ENCODE measurements around the gene PLCG2.

PLCG2 gene

DNA sequence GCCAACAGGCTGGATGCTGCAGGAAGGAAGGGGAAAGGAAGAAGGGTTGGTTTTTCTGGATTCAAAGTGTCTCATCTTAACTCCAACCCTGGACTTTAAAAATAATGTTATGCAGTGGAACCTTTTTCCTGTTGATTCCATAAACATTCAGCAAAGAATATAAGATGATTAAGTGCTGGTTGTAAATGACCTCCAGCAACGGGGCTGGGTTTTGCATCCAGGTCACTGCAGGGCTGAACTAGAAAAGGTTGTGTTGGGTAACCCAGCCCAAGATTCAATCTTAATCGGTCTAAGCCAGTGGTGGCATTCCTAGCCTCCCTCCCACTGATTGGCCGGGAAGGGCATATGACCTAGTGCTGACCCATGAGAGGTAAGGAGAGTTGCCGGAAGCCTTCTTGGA is 34.2 kb upstream of the PLCG2 start:
- TF ChIP-seq, protein P1, sequence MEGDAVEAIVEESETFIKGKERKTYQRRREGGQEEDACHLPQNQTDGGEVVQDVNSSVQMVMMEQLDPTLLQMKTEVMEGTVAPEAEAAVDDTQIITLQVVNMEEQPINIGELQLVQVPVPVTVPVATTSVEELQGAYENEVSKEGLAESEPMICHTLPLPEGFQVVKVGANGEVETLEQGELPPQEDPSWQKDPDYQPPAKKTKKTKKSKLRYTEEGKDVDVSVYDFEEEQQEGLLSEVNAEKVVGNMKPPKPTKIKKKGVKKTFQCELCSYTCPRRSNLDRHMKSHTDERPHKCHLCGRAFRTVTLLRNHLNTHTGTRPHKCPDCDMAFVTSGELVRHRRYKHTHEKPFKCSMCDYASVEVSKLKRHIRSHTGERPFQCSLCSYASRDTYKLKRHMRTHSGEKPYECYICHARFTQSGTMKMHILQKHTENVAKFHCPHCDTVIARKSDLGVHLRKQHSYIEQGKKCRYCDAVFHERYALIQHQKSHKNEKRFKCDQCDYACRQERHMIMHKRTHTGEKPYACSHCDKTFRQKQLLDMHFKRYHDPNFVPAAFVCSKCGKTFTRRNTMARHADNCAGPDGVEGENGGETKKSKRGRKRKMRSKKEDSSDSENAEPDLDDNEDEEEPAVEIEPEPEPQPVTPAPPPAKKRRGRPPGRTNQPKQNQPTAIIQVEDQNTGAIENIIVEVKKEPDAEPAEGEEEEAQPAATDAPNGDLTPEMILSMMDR (IDR thresholded peaks at IDR 0.05) = no peak
- no peak for TF ChIP-seq ZFX (IDR thresholded peaks at IDR 0.05; ENCODE audit: borderline replicate concordance)
- H3K27ac ChIP-seq = no peak overlapping the region

DNA sequence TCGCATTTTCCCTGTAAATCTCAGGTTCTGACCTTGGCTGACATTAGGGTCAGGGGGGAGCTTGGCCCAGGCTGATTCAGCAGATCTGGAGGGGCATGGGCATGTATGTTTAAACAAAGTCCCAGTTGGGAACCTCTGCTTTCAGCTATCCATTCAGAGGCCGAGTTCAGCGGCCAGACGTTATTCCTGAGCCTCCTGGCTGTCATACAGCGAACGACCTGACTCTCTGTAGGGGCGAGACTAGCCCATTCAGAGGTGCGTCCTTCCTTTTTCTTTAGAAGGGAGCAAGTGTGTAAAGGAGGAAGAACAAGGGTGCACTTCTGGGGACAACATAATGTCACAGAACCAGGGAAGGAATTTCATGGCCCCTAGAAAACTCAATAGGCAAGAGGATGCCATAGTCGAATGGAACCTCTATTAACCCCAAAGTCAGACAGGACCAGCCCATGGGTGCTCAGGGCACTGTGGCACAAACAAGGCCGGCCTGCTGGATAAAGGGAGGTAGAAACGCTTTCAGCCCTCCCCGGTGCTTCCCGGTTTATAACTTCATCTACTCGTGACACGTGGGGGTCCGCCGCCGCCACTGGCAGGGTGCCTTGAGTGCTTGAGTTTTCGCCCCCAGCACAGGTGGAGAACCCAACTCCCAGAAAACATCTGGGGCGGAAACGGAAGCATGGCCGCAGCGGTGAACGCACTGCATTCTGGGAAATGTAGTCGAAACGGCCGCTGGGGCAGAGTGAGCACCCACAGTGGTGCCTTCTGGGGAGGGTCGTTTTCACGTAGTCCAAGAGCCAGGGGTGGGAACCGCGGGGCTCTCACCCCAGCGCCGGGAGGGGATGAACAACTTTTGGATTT is 33.2 kb upstream of the PLCG2 start:
- no peak overlapping the region for H3K27ac ChIP-seq
- no peak for TF ChIP-seq ZFX (IDR thresholded peaks at IDR 0.05; ENCODE audit: borderline replicate concordance)
- TF ChIP-seq, protein P1 (IDR thresholded peaks at IDR 0.05) = no peak

DNA sequence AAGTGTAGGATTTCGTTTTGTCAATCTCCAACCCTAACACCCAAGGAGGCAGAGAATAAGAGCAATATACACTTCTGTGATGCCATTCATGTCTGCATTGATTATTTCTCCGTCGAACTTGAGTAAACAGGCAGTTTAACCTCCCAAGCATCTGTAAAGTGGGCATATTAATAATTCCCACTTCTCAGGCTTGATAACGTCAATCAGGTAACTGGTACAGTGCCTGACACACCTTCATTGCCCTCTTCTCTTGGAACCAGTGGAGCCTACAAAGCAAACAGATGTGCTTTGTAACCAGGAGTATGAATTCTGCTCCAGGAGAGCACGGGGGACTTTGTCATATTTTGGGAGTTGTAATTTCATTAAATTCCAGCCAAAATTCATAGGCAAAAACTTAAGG is 32.5 kb upstream of the PLCG2 start:
- TF ChIP-seq, protein P1 (IDR thresholded peaks at IDR 0.05) = no peak
- TF ChIP-seq ZFX (IDR thresholded peaks at IDR 0.05; ENCODE audit: borderline replicate concordance) = no peak

DNA sequence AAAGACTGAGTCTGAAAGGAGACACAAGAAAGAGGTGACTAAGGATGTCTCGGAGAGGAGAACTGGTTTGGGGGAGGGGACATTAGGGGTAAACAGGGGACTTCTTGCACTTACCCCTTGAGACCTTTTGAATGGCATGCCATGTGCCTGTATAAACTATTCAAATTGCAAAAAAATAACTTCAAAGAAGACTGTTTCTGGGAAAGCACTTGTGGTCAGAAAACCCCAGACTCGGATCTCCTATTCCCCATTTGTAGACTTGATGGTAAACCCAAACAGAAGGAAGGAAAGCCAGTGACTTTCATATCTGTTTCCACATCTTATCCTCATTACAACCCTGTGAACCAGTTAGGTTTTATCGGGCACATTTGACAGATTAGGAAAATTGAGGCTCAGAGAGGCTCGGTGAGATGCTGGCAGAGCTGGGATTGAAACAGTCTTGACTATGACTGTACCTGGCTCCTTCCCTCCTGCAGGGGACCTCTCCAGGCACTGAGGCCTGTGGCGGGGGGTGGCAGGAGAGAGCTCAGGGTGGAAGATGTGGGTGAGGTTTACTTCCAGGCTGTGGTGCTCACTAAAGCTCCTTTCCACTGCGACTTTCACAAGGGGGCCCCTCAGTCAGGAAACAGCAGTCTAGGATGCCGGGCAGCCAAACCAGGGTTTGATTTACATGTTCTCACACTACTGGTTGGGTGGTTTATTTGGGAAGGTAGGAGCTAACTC is 30.5 kb upstream of the PLCG2 start:
- H3K27ac ChIP-seq = no peak overlapping the region
- no peak for TF ChIP-seq ZFX (IDR thresholded peaks at IDR 0.05; ENCODE audit: borderline replicate concordance)
- TF ChIP-seq, protein P1 (IDR thresholded peaks at IDR 0.05) = no peak

More for the DNA sequence above, 32.5 kb upstream of the PLCG2 start:
- no peak overlapping the region for H3K27ac ChIP-seq

DNA sequence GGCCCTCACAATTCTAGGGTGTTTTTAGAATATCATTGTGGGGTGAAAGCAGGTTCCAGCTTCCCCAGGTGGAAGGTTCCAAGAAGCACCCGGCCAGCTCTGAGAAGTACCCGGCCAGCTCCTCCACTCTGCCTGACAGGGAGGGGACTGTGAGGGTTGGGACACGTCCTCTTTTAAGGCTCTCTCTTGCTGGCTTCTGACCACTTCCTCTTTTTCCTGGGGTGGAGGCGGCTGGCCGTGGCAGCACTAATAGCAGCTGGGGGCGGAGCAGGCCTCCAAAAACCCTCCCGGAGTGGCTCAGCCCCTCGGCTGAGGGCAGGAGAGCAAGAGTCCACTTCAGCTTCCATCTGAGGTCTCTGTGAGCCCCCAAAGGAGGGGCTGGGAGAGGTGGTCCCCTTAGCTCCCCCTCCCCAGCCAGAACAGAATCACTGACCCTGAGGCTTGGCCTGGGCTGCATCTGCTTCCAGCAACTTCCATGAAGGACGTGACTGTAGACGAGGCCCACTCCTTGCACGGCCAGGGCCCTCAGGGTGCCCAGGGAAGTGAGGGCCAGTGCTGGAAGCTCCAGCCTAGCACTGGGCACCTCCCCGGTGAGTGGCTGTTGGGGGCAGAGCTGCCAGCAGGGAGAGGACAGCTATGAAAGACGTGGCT is 26.7 kb upstream of the PLCG2 start:
- H3K27ac ChIP-seq = no peak overlapping the region

DNA sequence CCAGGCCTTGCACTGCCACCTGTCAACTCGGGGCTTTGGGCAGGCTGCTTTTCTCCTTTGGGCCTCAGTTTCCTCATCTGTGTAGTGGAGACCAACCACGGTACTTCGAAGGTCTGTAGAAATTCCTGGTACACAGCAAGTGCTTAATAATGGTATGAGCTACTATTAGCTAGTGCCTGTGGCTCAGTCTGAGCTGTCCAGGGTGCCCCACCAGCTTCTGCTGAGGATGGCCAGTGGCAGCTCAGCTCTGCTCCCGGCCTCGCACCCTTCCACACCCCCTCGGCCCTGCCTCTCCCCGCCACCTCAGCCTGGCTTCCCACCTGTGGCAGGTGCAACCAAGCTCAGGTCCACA is 26.2 kb upstream of the PLCG2 start:
- no peak overlapping the region for H3K27ac ChIP-seq
- TF ChIP-seq, protein P1 (IDR thresholded peaks at IDR 0.05) = no peak
- TF ChIP-seq ZFX (IDR thresholded peaks at IDR 0.05; ENCODE audit: borderline replicate concordance) = no peak

More for the DNA sequence above, 26.7 kb upstream of the PLCG2 start:
- no peak for TF ChIP-seq ZFX (IDR thresholded peaks at IDR 0.05; ENCODE audit: borderline replicate concordance)
- TF ChIP-seq, protein P1 (IDR thresholded peaks at IDR 0.05) = no peak
